Neural cell (in vitro differentiated cells): ENCODE measurements around the gene CDC6.

ENCODE experiments used
- EP300 ChIP-seq: fragments of 450-650 bp; conservative IDR thresholded peaks from 2 replicates; pipeline ENCODE4 v1.6.1; 2014; ENCODE audit warnings: antibody characterized with exemption, mild to moderate bottlenecking, moderate library complexity; ENCODE audit not compliant: poor library complexity, severe bottlenecking
- EZH2 ChIP-seq: fragments of 200-600, 300-800 bp; shearing (Covaris generic), sonication (generic); IDR thresholded peaks from 2 replicates; pipeline ENCODE4 v1.6.1; 2014; ENCODE audit warnings: antibody characterized with exemption, low read length, borderline replicate concordance, mild to moderate bottlenecking; ENCODE audit not compliant: insufficient read depth, poor library complexity, severe bottlenecking
- MXI1 ChIP-seq: fragments of 450-650 bp; conservative IDR thresholded peaks from 2 replicates; pipeline ENCODE4 v1.6.1; 2014; ENCODE audit warnings: antibody characterized with exemption, mild to moderate bottlenecking; ENCODE audit not compliant: poor library complexity, severe bottlenecking
- POLR2AphosphoS5 ChIP-seq: IDR thresholded peaks from 2 replicates; pipeline ENCODE4 v1.6.1; 2012
- RAD21 ChIP-seq: fragments of 450-650 bp; conservative IDR thresholded peaks from 2 replicates; pipeline ENCODE4 v1.6.1; 2014; ENCODE audit warnings: antibody characterized with exemption, mild to moderate bottlenecking, moderate library complexity
- SMC3 ChIP-seq: fragments of 450-650 bp; conservative IDR thresholded peaks from 2 replicates; pipeline ENCODE4 v1.6.1; 2014; ENCODE audit warnings: antibody characterized with exemption, mild to moderate bottlenecking, moderate library complexity; ENCODE audit not compliant: poor library complexity
- TAF1 ChIP-seq: IDR thresholded peaks from 2 replicates; pipeline ENCODE4 v1.6.1; 2012; ENCODE audit warnings: low read depth
- TF ChIP-seq, protein P1 (sequence below): fragments of 450-650 bp; IDR thresholded peaks from 2 replicates; pipeline ENCODE4 v1.5.1; 2014; ENCODE audit warnings: antibody characterized with exemption, mild to moderate bottlenecking, moderate library complexity; ENCODE audit not compliant: poor library complexity, severe bottlenecking
- TF ChIP-seq, protein P2 (sequence below): IDR thresholded peaks from 2 replicates; pipeline ENCODE4 v1.6.1; 2012; ENCODE audit warnings: borderline replicate concordance

DNA sequence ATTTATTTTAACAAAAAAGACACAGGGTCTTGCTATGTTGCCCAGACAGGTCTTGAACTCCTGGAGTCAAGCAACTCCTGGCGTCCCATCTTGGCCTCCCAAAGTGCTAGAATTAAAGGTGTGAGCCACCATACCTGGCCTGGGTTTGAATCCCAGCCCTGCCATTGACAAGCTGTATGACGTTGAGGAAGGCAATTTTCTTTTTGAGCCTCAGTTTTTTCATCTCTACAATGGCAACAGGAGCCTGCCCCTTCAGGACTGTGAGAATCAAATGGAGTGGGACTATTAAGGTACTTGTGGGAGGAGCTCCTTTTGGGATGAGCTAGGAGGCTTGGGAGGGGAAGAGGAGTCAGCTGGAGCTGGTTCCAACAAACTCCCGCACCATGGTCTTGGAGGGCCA lies 27.5 kb downstream of the CDC6 start:
- TF ChIP-seq POLR2AphosphoS5 (no peak), MXI1 (no peak), TAF1 (no peak), RAD21 (no peak), SMC3 (no peak), EP300 (no peak), EZH2 (no peak)
- TF ChIP-seq, protein P1, sequence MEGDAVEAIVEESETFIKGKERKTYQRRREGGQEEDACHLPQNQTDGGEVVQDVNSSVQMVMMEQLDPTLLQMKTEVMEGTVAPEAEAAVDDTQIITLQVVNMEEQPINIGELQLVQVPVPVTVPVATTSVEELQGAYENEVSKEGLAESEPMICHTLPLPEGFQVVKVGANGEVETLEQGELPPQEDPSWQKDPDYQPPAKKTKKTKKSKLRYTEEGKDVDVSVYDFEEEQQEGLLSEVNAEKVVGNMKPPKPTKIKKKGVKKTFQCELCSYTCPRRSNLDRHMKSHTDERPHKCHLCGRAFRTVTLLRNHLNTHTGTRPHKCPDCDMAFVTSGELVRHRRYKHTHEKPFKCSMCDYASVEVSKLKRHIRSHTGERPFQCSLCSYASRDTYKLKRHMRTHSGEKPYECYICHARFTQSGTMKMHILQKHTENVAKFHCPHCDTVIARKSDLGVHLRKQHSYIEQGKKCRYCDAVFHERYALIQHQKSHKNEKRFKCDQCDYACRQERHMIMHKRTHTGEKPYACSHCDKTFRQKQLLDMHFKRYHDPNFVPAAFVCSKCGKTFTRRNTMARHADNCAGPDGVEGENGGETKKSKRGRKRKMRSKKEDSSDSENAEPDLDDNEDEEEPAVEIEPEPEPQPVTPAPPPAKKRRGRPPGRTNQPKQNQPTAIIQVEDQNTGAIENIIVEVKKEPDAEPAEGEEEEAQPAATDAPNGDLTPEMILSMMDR: no peak
- TF ChIP-seq, protein P2, sequence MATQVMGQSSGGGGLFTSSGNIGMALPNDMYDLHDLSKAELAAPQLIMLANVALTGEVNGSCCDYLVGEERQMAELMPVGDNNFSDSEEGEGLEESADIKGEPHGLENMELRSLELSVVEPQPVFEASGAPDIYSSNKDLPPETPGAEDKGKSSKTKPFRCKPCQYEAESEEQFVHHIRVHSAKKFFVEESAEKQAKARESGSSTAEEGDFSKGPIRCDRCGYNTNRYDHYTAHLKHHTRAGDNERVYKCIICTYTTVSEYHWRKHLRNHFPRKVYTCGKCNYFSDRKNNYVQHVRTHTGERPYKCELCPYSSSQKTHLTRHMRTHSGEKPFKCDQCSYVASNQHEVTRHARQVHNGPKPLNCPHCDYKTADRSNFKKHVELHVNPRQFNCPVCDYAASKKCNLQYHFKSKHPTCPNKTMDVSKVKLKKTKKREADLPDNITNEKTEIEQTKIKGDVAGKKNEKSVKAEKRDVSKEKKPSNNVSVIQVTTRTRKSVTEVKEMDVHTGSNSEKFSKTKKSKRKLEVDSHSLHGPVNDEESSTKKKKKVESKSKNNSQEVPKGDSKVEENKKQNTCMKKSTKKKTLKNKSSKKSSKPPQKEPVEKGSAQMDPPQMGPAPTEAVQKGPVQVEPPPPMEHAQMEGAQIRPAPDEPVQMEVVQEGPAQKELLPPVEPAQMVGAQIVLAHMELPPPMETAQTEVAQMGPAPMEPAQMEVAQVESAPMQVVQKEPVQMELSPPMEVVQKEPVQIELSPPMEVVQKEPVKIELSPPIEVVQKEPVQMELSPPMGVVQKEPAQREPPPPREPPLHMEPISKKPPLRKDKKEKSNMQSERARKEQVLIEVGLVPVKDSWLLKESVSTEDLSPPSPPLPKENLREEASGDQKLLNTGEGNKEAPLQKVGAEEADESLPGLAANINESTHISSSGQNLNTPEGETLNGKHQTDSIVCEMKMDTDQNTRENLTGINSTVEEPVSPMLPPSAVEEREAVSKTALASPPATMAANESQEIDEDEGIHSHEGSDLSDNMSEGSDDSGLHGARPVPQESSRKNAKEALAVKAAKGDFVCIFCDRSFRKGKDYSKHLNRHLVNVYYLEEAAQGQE: no peak
